ENCODE data around the gene RPP25. TPM values are rescaled to one million over a fixed set of nuclear protein-coding genes. Genes with fewer than 3 reads are reported as not detected.
A peak's percentile ranks its signal among the peaks of the same experiment; 100 is the strongest.

RPP25 gene
- polyA plus RNA-seq, 3 donors = 1.7 to 6.7 (median 6.5) TPM

DNA sequence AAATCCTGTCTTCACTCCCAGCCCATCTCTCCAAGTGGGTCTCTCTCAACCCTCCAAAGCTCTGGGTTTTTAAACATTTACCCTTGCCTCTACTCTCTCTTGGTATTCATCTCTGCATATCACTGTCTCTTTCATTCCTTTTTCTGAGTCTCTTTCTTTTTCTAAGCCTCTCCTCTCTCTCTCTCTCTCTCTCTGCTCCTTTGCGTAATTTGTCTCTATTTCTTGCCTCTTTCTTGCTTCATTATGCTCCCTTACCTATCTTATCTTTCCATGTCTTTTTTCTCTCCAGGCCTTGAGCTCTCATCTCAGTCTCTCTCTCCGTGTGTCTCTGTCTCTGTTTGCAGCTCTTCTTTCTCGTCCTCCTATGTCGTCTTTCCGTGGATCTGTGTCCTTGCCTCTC lies 38.1 kb upstream of the RPP25 start:
- Histone ChIP-seq H4K20me1 (ENCODE audit: insufficient read depth, low read length) (no peaks in the 10 kb centered on the region), H3K4me2 (replicated peaks; ENCODE audit: extremely low read depth, low read length, poor library complexity, severe bottlenecking) (peak overlapping the region; percentile 90), H2AFZ (ENCODE audit: insufficient read depth, low read depth, low read length, poor library complexity, severe bottlenecking) (no peak overlapping the region), H3K9me3 (replicated peaks in 1 of 2; ENCODE audit: control insufficient read depth in 1 of 2, insufficient read depth in 1 of 2, low read length in 2 of 2) (no peaks in the 10 kb centered on the region), H3K4me1 (ENCODE audit: control insufficient read depth in 1 of 2, insufficient read depth in 2 of 2, low read length in 2 of 2) (peaks cover 10 to 11% of the 10 kb centered on the region in 2 donors), H3K27ac (ENCODE audit: low read depth in 1 of 2, low read length in 2 of 2) (no peak overlapping the region), H3K4me3 (replicated peaks in 1 of 3; ENCODE audit: low read depth in 2 of 3, low read length in 3 of 3) (peak overlapping the region in 1 of 3 experiments; percentile 84), H3K9ac (ENCODE audit: insufficient read depth, low read length, poor library complexity, severe bottlenecking) (no peak overlapping the region), H3K36me3 (replicated peaks in 1 of 2; ENCODE audit: control insufficient read depth in 1 of 2, insufficient read depth in 2 of 2, low read length in 2 of 2) (no peaks in the 10 kb centered on the region), H3K27me3 (ENCODE audit: control insufficient read depth in 2 of 2, insufficient read depth in 2 of 2, low read length in 2 of 2) (peaks cover 13 to 29% of the 10 kb centered on the region in 2 donors), H3K79me2 (ENCODE audit: insufficient read depth, low read length) (no peaks in the 10 kb centered on the region)
- TF ChIP-seq, protein P1, sequence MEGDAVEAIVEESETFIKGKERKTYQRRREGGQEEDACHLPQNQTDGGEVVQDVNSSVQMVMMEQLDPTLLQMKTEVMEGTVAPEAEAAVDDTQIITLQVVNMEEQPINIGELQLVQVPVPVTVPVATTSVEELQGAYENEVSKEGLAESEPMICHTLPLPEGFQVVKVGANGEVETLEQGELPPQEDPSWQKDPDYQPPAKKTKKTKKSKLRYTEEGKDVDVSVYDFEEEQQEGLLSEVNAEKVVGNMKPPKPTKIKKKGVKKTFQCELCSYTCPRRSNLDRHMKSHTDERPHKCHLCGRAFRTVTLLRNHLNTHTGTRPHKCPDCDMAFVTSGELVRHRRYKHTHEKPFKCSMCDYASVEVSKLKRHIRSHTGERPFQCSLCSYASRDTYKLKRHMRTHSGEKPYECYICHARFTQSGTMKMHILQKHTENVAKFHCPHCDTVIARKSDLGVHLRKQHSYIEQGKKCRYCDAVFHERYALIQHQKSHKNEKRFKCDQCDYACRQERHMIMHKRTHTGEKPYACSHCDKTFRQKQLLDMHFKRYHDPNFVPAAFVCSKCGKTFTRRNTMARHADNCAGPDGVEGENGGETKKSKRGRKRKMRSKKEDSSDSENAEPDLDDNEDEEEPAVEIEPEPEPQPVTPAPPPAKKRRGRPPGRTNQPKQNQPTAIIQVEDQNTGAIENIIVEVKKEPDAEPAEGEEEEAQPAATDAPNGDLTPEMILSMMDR (IDR thresholded peaks at IDR 0.05) = no peak
- no peak for DNase-seq
- Mint-ChIP-seq H3K27me3 (ENCODE audit: low read depth in 3 of 3) (peaks cover 32 to 49% (median 34%) of the 10 kb centered on the region in 3 donors), H3K9me3 (peaks cover 0 to 9% (median 5%) of the 10 kb centered on the region in 7 donors), H3K27ac (no peak overlapping the region), H3K4me3 (peak overlapping the region; percentile 77 to 86), H3K4me1 (peaks cover 18% of the 10 kb centered on the region), H3K36me3 (peaks cover 0 to 3% of the 10 kb centered on the region in 2 donors)
- intact Hi-C loops (cut with micrococcal nuclease) = no loop called here
- WGBS (ENCODE audit: insufficient coverage) = 83% methylated on average over 5 of the region's 5 CpGs

DNA sequence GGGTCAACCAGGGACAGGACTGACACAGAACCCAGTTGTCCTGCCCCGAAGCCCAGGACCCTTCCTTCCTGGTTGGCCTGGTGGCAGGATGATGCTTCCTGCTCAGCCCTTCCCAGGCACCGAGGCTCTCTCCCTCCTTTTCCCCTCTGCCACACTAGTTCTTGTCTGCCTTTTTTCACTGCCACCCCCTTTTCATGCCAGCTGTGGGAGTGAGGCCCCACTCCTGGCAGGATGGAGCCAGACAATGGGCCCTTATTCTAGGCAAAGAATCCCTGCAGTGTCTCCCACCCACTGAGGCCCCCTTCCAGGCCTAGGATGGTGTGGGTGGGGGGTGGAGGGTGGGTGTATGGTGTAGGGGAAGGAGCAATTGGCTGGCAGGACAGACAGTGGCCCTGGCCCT lies 37.7 kb upstream of the RPP25 start:
- Histone ChIP-seq H3K36me3 (replicated peaks in 1 of 2; ENCODE audit: control insufficient read depth in 1 of 2, insufficient read depth in 2 of 2, low read length in 2 of 2) (no peaks in the 10 kb centered on the region), H3K4me1 (ENCODE audit: control insufficient read depth in 1 of 2, insufficient read depth in 2 of 2, low read length in 2 of 2) (peaks cover 10 to 11% of the 10 kb centered on the region in 2 donors), H4K20me1 (ENCODE audit: insufficient read depth, low read length) (no peaks in the 10 kb centered on the region), H3K4me3 (replicated peaks in 1 of 3; ENCODE audit: low read depth in 2 of 3, low read length in 3 of 3) (no peak overlapping the region), H3K79me2 (ENCODE audit: insufficient read depth, low read length) (no peaks in the 10 kb centered on the region), H3K27me3 (ENCODE audit: control insufficient read depth in 2 of 2, insufficient read depth in 2 of 2, low read length in 2 of 2) (peaks cover 13 to 29% of the 10 kb centered on the region in 2 donors), H3K9ac (ENCODE audit: insufficient read depth, low read length, poor library complexity, severe bottlenecking) (no peak overlapping the region), H3K4me2 (replicated peaks; ENCODE audit: extremely low read depth, low read length, poor library complexity, severe bottlenecking) (no peak overlapping the region), H2AFZ (ENCODE audit: insufficient read depth, low read depth, low read length, poor library complexity, severe bottlenecking) (no peak overlapping the region), H3K9me3 (replicated peaks in 1 of 2; ENCODE audit: control insufficient read depth in 1 of 2, insufficient read depth in 1 of 2, low read length in 2 of 2) (no peaks in the 10 kb centered on the region), H3K27ac (ENCODE audit: low read depth in 1 of 2, low read length in 2 of 2) (no peak overlapping the region)
- Mint-ChIP-seq H3K36me3 (peaks cover 0 to 3% of the 10 kb centered on the region in 2 donors), H3K27ac (no peak overlapping the region), H3K9me3 (peaks cover 0 to 9% (median 5%) of the 10 kb centered on the region in 7 donors), H3K4me1 (peaks cover 18% of the 10 kb centered on the region), H3K27me3 (ENCODE audit: low read depth in 3 of 3) (peaks cover 32 to 48% (median 33%) of the 10 kb centered on the region in 3 donors), H3K4me3 (no peak overlapping the region)
- intact Hi-C loops (cut with micrococcal nuclease) = no loop called here
- no peak for DNase-seq
- TF ChIP-seq, protein P1 (IDR thresholded peaks at IDR 0.05) = no peak
- 73% methylated on average over 1 of the region's 2 CpGs for WGBS (ENCODE audit: insufficient coverage)

Measured in CD14-positive monocyte (primary cell).